ENCODE measurements around the gene STX2.

- TF ChIP-seq CTCF (IDR thresholded peaks at IDR 0.05) (no peak), POLR2A (IDR thresholded peaks at IDR 0.05; ENCODE audit: low read depth) (no peak), EP300 (IDR thresholded peaks at IDR 0.05) (no peak), POLR2AphosphoS5 (IDR thresholded peaks at IDR 0.05) (no peak)
Observed at GRCh38 chr12:130770413-130771028, 68.5 kb downstream of the STX2 start.

Data from esophagus muscularis mucosa (tissue), 4 donors.